NCI-H446 (cell line): Measurements from ENCODE around the gene ZNF407.

Experiments
- DNase-seq, 2 experiments: peaks; one replicate each; lab custom pipeline; 2025; lab: John Stamatoyannopoulos, UW

ZNF407 gene

DNA sequence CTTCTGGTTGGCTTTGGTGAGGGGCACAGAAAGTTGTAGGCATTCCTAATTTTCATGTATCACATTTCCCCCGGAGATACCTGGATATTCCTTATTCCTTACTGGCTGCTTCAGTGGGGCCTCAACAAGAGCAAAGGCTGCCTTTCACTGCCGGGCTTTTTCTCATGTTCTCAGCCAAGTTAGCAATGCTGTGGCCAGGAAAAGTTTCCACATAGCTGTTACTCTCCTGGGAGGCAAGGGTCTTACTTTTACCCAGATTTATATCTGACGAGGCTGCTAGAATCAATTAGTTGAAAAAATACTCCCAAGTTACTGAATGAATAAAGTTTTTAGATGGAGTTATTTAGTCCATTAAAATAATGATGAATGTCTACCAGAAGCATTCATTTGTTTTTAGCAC is 230.5 kb downstream of the ZNF407 start:
- no peak for DNase-seq

DNA sequence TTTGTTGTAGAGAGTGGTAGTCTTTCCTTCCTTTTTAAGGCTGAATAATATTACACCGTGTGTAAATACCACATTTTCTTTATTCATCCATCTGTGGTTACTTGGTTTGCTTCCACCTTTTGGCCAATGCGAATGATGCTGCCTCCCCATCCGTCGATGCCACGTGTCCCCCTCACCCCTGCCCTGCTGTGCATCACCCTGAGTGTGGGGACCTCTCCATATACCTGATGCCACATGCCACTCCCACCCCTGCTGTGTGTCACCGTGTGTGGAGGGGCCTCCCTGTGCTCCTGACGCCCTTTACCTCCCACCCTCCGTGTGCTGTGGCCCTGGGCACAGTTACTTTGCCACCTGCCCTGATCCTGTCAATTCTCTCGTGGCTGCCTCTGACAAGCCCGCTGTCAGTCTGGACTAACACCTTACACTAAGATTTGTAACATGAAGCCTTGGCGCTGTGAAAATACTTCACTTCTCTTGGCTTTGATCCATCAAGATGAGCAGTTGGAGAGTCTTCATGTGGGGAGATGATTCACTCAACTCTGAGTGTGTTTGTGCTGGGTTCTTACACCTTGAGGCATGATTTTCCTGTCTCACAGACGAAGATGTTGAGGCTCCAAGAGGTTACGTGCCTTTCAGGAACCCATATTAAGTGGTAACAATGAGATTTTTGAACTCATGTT is 234.0 kb downstream of the ZNF407 start:
- DNase-seq = no peak

DNA sequence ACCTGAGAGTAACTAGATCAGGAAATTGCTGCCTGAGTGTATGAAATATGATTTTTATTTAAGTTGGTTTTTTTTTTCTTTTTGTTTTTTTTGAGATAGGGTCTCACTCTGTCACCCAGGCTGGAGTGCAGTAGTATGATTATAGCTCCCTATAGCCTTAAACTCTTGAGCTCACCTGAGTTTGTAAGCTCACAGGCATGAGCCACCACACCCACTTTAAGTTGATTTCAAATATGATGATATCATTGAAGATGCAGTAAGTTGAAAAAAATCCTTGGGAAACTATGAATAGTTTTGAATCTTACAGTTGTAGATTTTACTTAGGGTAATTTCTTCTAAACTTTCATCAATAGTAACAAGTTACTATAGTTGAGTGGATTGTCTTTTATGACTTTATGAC is 234.7 kb downstream of the ZNF407 start:
- DNase-seq = no peak

DNA sequence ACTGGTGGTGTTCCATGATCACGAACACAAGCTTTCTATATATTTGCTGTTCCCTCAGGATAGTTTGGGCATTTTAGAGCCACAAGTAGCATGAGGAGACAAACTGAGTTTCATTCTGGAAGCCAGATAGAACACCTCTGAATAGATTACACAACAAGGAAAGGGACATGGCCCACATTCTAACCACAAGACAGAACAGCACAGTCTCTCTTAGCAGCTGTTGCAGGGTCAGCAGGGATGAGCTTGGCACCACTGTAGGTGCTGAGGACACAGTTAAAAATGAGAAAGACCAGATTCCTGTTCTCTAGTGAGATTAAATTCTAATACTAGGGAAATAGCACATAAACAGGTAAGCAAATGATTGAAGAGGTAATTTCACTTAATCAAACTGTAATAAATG is 235.3 kb downstream of the ZNF407 start:
- DNase-seq = no peak

- no peak for DNase-seq
Measured at GRCh38 chr18:74834424-74835309, 237.0 kb downstream of the ZNF407 start.

DNA sequence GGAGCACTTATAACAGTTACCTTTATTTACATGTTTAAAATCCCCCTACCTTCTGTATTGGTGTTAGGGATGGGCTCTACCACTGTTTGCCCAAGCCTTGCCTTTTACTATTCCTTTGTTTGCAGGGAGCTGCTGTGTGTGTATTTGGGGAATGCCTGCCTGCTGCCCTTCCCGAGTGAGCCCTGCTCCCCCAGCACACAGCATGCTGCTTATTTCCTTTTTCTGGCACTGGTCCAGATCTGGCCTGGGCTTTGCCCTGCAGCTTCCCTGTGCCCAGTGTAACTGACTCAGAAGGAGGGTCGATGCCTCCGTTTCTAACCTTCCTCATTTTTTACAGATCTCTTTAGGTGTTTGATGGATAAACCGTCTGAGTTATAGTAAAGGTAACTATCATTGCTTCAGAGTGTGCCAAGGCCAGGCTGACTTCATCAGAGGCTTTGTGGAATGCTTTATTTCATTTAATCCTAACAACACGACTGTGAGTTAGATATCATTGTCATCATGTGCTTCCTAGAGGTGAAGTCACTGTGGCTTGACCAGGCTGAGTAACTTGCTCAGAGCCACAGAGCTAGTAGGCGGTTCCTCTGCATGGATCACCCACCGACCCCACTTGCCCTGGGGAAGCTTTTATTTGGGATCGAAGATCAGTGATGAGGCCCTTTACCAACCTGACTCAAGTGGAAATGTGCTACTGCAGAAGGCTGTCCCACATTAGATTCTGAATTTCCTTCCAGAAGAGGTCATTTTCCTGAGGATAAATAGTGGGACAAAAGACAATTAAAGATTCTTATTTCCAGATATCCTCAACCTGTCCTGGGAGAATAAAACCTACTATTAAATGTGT is 238.8 kb downstream of the ZNF407 start:
- peak in 1 of 2 experiments; percentile 43 for DNase-seq

DNA sequence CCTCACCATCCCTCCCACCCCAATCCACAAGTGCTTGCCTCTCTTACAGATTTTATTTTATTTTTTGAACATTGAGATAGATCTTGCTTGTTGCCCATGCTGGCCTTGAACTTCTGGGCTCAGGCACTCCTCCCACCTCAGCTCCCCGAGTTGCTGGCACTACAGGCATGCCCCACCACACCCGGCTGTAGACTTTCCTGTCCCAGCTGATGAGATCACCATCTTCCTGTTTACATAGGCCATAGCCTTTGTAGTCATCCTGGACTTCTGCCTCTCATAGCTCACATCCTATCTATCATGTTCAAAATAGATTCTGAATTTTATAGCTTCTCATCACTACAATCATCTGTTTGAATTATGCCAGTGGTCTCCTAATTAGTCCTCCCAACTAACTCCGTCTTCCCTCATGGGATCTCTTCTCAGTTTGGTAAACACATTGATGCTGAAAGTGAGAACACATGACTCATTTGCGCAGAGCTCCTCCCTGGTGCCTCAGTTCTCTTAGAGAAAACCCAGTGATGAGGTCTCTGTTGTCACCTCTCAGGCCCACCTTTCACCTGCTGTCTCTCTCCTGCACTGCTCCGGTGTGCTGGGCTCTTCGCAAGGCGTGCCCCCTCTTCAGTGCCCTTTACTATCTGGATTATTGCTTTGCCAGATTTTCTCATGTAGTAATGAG is 243.0 kb downstream of the ZNF407 start:
- no peak for DNase-seq

DNA sequence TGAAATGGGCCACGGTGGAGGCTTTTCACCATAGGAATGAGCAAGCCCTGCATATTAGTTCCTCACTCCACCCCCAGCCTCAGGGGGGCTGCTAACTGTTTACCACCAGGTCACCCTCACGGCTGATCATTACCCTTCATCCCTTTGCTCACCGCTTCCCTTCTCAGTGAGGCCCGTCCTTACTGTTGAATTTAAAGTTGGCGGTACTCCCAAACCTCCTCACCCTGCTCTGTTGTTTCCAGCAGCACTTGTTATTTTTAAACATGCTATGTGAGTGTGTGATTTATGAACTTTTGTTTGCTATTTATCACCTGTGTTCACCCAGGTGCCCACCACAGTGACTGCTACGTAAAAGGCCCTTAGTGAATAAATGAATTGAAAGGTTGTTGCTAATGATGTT is 243.6 kb downstream of the ZNF407 start:
- no peak for DNase-seq

DNA sequence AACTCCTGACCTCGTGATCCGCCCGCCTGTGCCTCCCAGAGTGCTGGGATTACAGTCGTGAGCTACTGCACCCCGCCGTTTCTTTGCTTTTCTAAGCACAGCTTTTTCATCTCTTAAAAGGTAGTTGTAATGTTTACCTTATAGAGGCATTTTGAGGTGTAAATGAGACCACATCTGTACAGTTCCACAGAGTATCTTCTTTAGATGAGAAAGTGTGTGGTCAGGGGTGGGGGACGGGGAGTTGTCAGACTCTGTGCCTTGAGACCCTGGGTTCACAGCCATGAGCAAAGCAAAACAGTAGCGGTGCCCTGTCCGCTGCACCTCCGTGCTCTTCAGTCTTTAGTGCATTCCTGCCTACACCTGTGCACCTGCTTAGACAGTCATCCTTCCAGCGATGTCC is 251.6 kb downstream of the ZNF407 start:
- no peak for DNase-seq

- no peak for DNase-seq
Measured at GRCh38 chr18:74856434-74856833, 258.8 kb downstream of the ZNF407 start.

DNA sequence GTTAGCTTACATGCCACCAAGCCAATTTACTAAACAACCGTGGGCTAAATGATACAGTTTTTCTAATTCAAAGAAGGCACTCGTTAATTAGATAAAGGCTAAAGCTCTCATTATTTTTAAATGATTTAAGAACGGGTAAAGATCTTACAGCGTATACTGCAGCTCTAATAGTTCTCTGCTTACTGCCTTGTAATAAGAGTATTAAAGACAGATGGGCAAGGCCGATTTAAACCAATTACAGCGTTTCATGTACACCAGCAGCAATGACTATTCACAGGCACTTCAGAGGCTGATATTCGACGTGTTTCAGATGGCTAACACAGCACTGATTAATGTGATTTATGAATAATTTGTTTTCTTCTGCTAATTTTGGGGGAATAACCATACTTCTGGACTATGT is 259.3 kb downstream of the ZNF407 start:
- DNase-seq = no peak

- no peak for DNase-seq
Measured at GRCh38 chr18:74857901-74858300, 260.2 kb downstream of the ZNF407 start.

DNA sequence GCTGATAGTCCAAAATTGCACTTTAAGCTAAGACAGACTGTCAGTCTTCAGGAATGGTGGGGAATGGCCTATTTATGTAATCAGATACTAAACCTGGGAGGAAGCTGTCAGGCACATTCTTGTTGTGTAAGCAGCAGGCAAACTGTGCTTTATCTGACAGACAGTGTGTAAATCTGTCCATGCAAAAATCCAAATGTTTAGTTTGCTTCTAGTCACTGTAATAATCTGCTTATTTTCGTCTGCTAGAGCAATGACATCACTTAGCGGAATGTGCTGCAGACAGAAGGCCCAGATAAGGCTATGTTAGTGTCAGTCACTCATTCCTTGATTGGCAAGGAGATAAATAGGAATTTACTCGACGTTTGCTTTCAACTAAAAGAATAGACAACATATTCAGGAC is 263.5 kb downstream of the ZNF407 start:
- no peak for DNase-seq

DNA sequence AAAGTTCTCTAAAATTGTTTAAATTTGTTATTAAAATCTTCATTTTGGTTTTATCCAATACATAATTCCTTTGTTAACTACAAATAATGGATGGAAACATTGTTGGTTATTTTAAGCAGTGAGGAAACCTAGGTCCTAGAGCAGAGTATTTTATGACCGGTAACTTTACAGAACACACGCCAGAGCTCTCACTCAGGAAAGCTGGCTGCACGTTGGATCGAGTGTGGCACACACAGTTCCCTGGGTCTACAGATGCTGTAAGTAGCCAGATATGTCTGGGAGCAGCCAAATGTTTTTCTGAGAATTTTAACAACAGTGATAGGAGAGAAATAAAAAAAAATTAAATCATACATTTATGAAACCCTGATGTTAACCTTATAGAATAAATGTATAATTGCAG is 264.4 kb downstream of the ZNF407 start:
- no peak for DNase-seq

DNA sequence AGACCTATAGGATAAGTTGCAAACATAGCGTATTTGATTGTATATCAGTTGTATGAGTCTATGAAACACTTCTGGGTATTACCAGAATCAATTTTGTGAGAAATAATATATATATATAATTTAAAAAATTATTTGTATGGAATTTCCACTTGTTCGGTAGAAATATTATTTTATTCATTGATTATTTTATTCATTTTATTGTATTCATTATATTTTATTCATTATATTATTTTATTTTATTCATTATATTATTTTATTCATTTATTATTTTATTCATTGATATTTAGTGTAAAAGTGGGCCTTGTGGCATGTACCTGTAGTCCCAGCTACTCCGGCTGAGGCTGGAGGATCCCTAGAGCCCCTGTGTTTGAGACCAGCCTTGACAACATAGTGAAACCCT is 268.9 kb downstream of the ZNF407 start:
- DNase-seq = no peak

GRCh38 chr18:74868461-74868860 is 270.8 kb downstream of the ZNF407 start:
- no peak for DNase-seq

GRCh38 chr18:74869904-74870863 is 272.5 kb downstream of the ZNF407 start:
- DNase-seq = no peak

DNA sequence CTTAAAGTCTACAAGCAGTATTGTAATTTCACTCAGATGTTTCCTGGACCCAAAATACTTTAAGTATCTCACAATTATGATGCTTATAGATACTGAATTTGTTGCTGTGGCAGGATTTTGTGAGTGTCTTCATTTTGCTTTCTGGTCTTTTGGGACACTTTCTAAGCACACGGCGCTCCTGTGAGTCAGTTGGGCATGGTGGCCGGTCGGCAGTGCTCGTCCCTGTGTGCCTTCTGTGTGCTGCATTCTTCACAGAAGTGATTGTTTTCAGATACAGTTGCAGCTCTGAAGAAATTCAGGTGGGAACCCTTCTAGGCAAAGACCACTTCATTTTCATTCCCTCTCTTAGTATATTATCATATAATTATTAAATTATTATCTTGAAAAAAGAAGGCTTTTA is 273.3 kb downstream of the ZNF407 start:
- DNase-seq = no peak

DNA sequence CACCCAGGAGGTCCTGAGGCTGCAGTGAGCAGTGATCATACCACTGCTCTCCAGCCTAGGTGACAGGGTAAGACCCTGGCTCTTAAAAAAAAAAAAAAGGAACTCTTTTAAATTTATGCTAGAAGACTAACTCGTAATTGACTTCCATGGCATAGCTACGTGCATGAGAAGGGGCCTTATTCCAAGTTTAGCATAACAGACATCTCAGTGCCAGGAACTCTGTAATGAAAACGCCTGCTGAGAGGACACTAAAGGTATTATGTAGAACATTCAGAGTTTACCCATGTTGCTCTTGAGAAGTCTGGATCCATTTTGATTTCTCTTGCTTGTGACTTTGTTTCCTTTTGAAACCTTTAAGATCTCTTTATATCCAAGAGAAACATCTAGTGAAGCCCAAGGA is 276.0 kb downstream of the ZNF407 start:
- no peak for DNase-seq

GRCh38 chr18:74874351-74874750 is 276.7 kb downstream of the ZNF407 start:
- no peak for DNase-seq
